Small intestine (tissue), 7 donors: ENCODE measurements around the gene PIKFYVE. TPM values are rescaled to one million over a fixed set of nuclear protein-coding genes. Genes with fewer than 3 reads are reported as not detected.
"Not testable (repeated sequence)": the region's sequence is repeated elsewhere in the genome, so short reads cannot be mapped to it uniquely, and the experiment has no call there.

ENCODE experiments used
- DNase-seq, 2 donors: peaks; one replicate each; pipeline versions ENCODE4 v3.0.0 to v3.0.0-alpha.2; 2013
- FAIRE-seq: peaks from 2 replicates; lab custom pipeline; 2012; peaks lifted over from hg19 to GRCh38; lab: Jason Lieb, UNC
- H3K27ac ChIP-seq, 3 donors: one replicate each; pipeline ENCODE4 v1.5.1; 2013; ENCODE audit warnings: low read length in 2 of 3, mild to moderate bottlenecking in 2 of 3, control low read depth in 1 of 3, inconsistent platforms in 1 of 3, low read depth in 1 of 3, moderate library complexity in 1 of 3
- H3K27me3 ChIP-seq, 3 donors: one replicate each; pipeline ENCODE4 v1.6.1; 2013; ENCODE audit warnings: low read length in 3 of 3, inconsistent platforms in 1 of 3; ENCODE audit not compliant: control insufficient read depth in 3 of 3, insufficient read depth in 3 of 3
- H3K36me3 ChIP-seq, 3 donors: one replicate each; pipeline ENCODE4 v1.6.1; 2013; ENCODE audit warnings: low read length in 3 of 3, inconsistent platforms in 1 of 3, low read depth in 1 of 3, mild to moderate bottlenecking in 1 of 3, moderate library complexity in 1 of 3; ENCODE audit not compliant: control insufficient read depth in 3 of 3, insufficient read depth in 2 of 3
- H3K4me1 ChIP-seq, 3 donors: one replicate each; pipeline ENCODE4 v1.6.1; 2013; ENCODE audit warnings: low read length in 2 of 3, inconsistent platforms in 1 of 3, low read depth in 1 of 3, mild to moderate bottlenecking in 1 of 3, moderate library complexity in 1 of 3; ENCODE audit not compliant: control insufficient read depth in 3 of 3, insufficient read depth in 2 of 3
- H3K4me3 ChIP-seq, 3 donors: one replicate each; pipeline ENCODE4 v1.5.1; 2013; ENCODE audit warnings: low read length in 3 of 3, control low read depth in 1 of 3, inconsistent platforms in 1 of 3, low read depth in 1 of 3, mild to moderate bottlenecking in 1 of 3, moderate library complexity in 1 of 3
- H3K9me3 ChIP-seq, 2 donors: one replicate each; pipeline ENCODE4 v1.6.1; 2013; ENCODE audit warnings: low read depth in 1 of 2, low read length in 1 of 2; ENCODE audit not compliant: control insufficient read depth in 2 of 2, insufficient read depth in 1 of 2
- WGBS, 3 donors: extraction: QIAGEN DNeasy Blood & Tissue Kit; methylation state at CpG; one replicate each; pipeline ENCODE4 v1.1.7; 2013; 5-methylcytosine and 5-hydroxymethylcytosine counted together
- polyA plus RNA-seq, 4 donors: library from polyadenylated mRNA; stranded (reverse) in 3 of 4; unstranded in 1 of 4; fragments of 200-250 nt in 3 of 4; fragments of 120-200 nt in 1 of 4; gene quantifications; one replicate each; pipeline versions ENCODE4 v1.2.1 to v1.2.3, GENCODE V29; 2013
- donor health status: healthy with polysubstance abuse.
- donor health status: control.
- donor health status: control.
- donor health status: Bipolar disorder and iron deficiency.
- donor health status: healthy.

The PIKFYVE gene
- polyA plus RNA-seq, 4 donors: 5.1 to 17.3 (median 7.1) TPM

GRCh38 chr2:208256849-208257813 lies 8.9 kb upstream of the PIKFYVE start:
- Histone ChIP-seq H3K27ac (peak overlapping the region in 1 of 3 donors; percentile 48), H3K4me1 (peaks cover 0 to 32% (median 2%) of the 10 kb centered on the region in 3 donors)
- H3K27me3 ChIP-seq, DNase-seq, H3K36me3 ChIP-seq, H3K4me3 ChIP-seq, FAIRE-seq, H3K9me3 ChIP-seq: not testable (repeated sequence)
- 67 to 82% (median 74%) methylated on average over 12 of the region's 12 CpGs for WGBS, 3 donors

GRCh38 chr2:208265371-208265800 lies 669 bp upstream of the PIKFYVE start:
- WGBS, 3 donors: 6% methylated on average over 9 of the region's 9 CpGs
- Histone ChIP-seq H3K27me3 (no peaks in the 10 kb centered on the region), H3K36me3 (peaks cover 0 to 5% (median 0%) of the 10 kb centered on the region in 3 donors), H3K9me3 (no peaks in the 10 kb centered on the region), H3K4me3 (peak overlapping the region; percentile 54 to 93 (median 80)), H3K27ac (peak overlapping the region; percentile 37 to 95 (median 86)), H3K4me1 (peaks cover 0 to 13% (median 7%) of the 10 kb centered on the region in 3 donors)
- FAIRE-seq (no peak), DNase-seq (no peak)

- H3K4me3 ChIP-seq: peak overlapping the region; percentile 80 to 93 (median 84)
- FAIRE-seq (no peak), DNase-seq (no peak)
- no peaks in the 10 kb centered on the region for H3K27me3 ChIP-seq
- H3K9me3 ChIP-seq: no peaks in the 10 kb centered on the region
- H3K27ac ChIP-seq: peak overlapping the region; percentile 86 to 95 (median 89)
- 0% methylated on average over 11 of the region's 11 CpGs for WGBS, 3 donors
- peaks cover 0 to 5% (median 2%) of the 10 kb centered on the region in 3 donors for H3K36me3 ChIP-seq
- peaks cover 0 to 13% (median 7%) of the 10 kb centered on the region in 3 donors for H3K4me1 ChIP-seq
These were observed 468 bp downstream of the PIKFYVE start for GRCh38 chr2:208266553-208266893.

GRCh38 chr2:208266936-208267335 lies 881 bp downstream of the PIKFYVE start:
- 6 to 14% (median 11%) methylated on average over 3 of the region's 3 CpGs for WGBS, 3 donors
- FAIRE-seq (no peak), DNase-seq (peak in 1 of 2 donors; percentile 8)
- Histone ChIP-seq H3K27ac (peak overlapping the region in 2 of 3 donors; percentile 86 to 95), H3K4me1 (peaks cover 0 to 13% (median 7%) of the 10 kb centered on the region in 3 donors), H3K9me3 (no peaks in the 10 kb centered on the region), H3K27me3 (no peaks in the 10 kb centered on the region), H3K36me3 (peaks cover 0 to 5% (median 2%) of the 10 kb centered on the region in 3 donors), H3K4me3 (peak overlapping the region; percentile 80 to 93 (median 84))

DNA sequence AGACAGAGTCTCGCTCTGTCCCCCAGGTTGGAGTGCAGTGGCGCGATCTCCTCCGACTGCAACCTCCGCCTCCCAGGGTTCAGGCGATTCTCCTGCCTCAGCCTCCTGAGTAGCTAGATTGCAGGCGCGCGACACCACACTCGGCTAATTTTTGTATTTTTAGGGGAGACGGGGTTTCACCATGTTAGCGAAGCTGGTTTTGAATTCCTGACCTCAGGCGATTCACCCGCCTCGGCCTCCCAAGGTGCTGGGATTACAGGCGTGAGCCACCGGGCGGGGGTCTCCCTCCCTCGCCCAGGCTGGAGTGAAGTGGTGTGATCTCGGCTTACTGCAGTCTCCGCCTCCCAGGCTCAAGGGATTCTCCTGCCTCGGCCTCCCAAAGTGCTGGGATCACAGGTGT lies 1.5 kb downstream of the PIKFYVE start:
- not testable (repeated sequence) for H3K27me3 ChIP-seq, H3K9me3 ChIP-seq, DNase-seq, H3K4me3 ChIP-seq, FAIRE-seq, H3K27ac ChIP-seq, H3K36me3 ChIP-seq
- H3K4me1 ChIP-seq: peaks cover 0 to 13% (median 7%) of the 10 kb centered on the region in 3 donors
- 84 to 91% (median 88%) methylated on average over 21 to 22 of the region's 22 CpGs for WGBS, 3 donors

DNA sequence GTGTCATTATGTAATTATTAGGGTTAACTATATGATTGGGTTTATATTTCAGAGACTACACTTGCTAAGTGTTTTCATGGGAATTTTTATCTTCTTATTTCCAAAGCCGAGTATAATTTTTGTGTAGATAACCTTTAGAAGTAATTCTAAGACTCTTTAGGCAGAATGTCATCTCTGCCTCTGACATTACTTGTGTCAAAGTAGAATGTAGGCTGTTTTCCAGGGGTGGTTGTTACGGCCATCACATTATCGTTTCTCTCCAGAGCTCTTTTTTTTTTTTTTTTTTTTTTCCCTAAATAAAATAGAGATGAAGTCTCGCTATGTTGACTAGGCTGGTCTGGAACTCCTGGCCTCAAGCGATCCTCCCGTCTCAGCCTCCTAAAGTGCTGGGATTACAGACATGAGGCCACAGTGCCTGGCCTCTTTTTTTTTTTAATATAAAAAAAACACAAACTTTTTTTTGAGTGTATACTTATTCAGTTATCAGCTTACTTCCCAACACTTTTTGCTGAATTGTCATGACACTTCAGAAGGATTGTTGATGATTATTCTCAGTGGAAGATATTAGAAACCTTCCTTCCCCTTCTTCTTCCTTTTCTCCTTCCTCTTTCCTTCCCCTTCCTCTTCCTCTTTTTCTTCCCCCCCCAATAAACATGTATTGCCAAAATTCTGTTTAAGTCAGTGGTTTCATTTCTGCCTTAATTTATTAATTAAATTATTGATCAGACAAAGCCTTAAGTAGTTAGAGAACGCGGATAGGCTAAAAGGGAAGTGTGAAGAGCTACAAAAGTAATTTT lies 2.3 kb downstream of the PIKFYVE start:
- no peak for FAIRE-seq
- H3K27me3 ChIP-seq: no peaks in the 10 kb centered on the region
- DNase-seq: no peak
- peaks cover 0 to 13% (median 7%) of the 10 kb centered on the region in 3 donors for H3K4me1 ChIP-seq
- no peak overlapping the region for H3K27ac ChIP-seq
- H3K36me3 ChIP-seq: peaks cover 0 to 7% (median 4%) of the 10 kb centered on the region in 3 donors
- H3K9me3 ChIP-seq: no peaks in the 10 kb centered on the region
- H3K4me3 ChIP-seq: no peak overlapping the region
- WGBS, 3 donors: 86% methylated on average over 8 of the region's 8 CpGs

GRCh38 chr2:208269091-208269490 lies 3.0 kb downstream of the PIKFYVE start:
- no peak for FAIRE-seq
- Histone ChIP-seq H3K4me1 (peaks cover 0 to 13% (median 7%) of the 10 kb centered on the region in 3 donors), H3K4me3 (no peak overlapping the region), H3K36me3 (peaks cover 3 to 12% (median 9%) of the 10 kb centered on the region in 3 donors), H3K27ac (no peak overlapping the region), H3K27me3 (no peaks in the 10 kb centered on the region), H3K9me3 (no peaks in the 10 kb centered on the region)
- no peak for DNase-seq
- 91 to 98% (median 96%) methylated on average over 2 of the region's 2 CpGs for WGBS, 3 donors

DNA sequence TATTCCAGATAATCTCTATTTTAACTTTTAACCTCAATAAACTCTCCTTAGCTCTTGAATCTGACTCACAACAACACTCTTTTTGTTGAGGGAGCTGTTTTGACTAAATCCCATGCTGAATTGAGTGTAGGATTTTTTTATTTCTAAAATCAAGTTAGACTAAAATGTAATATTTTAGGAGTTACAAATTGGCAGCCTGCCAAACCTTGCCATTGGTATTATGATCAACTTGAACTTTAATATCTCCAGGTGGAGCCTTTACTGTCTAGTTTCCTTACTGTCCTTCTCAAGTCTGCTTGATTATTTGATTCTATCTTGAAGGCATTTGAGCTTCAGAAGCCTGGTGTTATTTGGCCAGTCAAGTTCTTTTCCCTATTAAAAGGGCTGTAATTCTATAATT lies 8.7 kb downstream of the PIKFYVE start:
- FAIRE-seq: no peak
- no peak overlapping the region for H3K27ac ChIP-seq
- peaks cover 7 to 22% (median 12%) of the 10 kb centered on the region in 3 donors for H3K36me3 ChIP-seq

More for the DNA sequence above, 8.7 kb downstream of the PIKFYVE start:
- Histone ChIP-seq H3K9me3 (no peaks in the 10 kb centered on the region), H3K4me1 (no peaks in the 10 kb centered on the region), H3K4me3 (no peak overlapping the region), H3K27me3 (no peaks in the 10 kb centered on the region)
- no peak for DNase-seq
